Activated CD4-positive, alpha-beta T cell treated with anti-CD3 and anti-CD28 coated beads, Interleukin-2, Interleukin-4, amounts not matched to agents 100 ng/mL and 50 ng/mL, durations not matched to agents 16 hours and 8 hours (primary cell): ENCODE results near the gene PAX3.

Experiments
- DNase-seq: peaks from one replicate; pipeline ENCODE4 v3.0.0-alpha.2; 2020; ENCODE audit warnings: low spot score

The PAX3 gene

GRCh38 chr2:222310747-222311318 lies 12.0 kb upstream of the PAX3 start:
- DNase-seq: no peak

DNA sequence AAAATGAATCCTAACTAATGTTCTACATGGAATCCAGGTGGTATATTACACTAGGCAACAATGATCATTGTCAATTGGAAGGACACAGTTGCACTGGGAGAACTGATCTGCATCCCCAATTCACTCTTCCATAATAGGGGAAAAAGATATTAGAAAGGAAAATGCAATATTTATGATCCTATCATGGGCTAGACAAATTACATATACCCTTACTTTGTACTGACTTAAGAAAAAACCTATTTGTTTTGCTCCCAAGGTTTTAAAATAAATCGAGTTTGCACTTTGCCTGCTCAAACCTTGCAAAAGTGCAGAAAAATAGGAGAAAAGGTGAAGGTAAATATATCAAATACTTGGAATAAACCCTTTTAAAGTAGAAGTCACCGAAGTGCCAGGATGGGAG lies 11.0 kb upstream of the PAX3 start:
- no peak for DNase-seq

DNA sequence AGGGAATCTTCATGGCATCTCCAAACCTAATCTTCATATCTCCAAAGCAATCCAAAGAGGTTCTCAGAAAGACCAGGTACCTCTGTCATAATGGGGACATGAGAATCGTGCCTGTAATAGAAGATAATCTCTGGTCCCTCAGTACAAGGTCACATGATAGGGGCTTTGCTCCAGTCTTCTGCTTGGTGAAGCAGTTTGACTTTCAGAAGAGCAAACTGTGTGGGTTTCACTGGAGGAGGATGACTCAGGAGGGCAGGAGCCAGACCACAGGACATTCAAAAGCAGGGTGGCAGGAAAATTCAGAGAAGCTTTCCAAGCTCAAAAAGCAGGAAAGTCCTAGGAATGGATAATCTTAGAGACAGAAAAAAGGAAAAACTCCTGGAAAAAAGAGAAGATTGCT lies 10.6 kb upstream of the PAX3 start:
- no peak for DNase-seq

GRCh38 chr2:222307978-222308730 lies 9.4 kb upstream of the PAX3 start:
- no peak for DNase-seq

DNA sequence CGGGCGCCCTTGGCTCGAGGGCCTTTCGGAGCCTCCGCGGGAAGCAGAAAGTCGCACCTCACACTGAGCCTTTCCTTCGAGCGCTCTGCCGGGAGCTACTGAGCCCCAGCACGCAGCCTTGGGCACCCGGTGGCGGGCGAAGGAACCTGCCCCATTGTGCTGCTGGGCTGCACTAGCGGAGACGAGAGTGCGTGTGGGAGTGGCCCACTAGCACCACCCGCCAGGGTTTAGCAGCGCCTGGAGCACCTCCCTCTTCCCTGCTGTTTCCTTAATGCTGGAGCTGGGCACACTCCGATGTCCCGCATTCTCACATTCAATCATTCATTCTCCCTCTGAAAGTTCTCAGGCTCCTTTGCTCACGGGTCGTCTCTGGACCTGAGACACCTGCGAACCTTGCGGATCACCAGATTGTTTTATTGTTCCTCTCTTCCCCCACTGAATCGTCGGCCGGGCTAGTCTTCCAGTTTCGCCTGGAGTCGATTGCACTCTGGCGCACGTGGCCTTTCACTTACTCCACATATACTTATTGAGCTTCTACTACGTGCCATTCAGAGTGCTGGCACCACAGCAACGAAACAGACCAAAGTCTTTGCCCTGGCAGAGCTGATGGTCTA lies 8.5 kb upstream of the PAX3 start:
- no peak for DNase-seq

DNA sequence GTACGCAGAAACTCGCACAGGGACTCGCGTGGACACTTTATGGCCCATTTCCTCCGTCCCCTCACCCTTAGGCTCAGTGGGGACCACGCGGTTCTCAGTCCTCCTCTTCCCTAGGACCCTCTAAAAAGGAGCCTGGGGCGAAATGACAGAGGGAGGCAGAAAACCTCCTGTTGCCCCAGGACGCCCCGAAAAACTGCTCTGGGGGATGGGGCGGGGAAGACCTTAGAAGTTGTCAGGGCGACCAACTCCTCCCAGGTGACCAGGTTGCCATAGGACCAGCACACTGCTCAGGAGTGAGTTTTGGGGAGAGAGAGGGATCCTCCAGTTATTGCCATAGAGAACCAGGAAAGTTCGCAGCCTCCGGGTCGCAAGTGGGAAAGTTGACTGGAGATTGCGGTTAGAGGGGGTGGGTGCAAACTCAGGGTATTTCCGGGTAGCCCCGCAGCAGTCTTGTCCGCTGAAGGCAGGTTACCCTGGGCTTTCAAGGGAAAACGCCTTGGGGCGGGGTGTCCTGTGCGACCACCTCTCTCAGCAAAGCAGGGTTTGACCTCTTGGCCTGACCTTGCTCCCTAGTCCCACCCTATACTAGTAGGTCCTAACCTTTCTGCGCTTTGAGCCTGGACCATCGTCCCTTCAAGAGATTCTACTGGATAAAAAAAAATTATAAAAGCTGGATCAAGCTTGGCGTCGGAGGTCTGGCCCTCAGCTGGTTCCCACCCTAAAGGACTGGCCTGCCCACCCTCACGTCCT lies 7.8 kb upstream of the PAX3 start:
- no peak for DNase-seq

DNA sequence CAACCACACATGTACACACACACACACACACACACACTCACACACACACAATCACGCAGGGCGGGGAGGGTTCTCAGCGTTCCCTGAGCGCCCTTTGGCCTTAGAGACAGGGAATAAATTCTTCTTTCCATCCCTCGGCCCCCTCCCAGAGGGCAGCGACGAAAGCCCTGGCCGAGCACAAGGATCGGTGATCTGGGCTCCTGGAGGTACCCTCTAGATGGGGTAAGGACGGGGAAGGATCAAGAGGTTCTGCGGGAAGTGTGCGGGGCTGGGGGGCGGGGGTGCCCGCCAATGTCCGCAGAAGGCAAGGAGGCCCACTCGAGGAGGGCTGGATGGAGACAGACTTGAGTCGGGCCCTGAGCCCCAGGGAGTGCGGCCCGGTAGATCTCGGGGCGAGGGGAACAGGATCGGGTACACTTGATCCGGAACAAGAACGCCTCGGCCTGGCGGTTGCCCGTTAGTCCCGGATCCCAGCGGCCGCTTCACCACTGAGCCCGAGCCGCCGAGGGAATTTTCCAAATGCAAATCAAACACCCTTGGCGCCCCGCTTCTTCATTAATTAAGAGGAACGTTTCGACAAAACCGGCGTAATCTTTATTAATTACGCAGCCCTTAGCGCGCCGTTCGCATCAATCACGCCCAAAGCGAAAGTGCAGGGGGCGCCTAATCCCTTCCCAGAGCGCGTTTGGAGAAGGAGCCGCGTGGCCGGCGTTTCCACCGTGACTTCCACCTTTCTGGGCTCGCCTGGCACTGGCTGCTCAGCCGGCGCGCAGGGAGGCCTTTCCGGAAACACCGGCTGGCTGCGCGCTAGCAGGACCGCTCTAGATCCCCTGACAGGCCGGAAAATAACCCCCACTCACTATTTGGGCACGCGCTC lies 7.0 kb upstream of the PAX3 start:
- DNase-seq: no peak

GRCh38 chr2:222304737-222305515 lies 6.1 kb upstream of the PAX3 start:
- no peak for DNase-seq

DNA sequence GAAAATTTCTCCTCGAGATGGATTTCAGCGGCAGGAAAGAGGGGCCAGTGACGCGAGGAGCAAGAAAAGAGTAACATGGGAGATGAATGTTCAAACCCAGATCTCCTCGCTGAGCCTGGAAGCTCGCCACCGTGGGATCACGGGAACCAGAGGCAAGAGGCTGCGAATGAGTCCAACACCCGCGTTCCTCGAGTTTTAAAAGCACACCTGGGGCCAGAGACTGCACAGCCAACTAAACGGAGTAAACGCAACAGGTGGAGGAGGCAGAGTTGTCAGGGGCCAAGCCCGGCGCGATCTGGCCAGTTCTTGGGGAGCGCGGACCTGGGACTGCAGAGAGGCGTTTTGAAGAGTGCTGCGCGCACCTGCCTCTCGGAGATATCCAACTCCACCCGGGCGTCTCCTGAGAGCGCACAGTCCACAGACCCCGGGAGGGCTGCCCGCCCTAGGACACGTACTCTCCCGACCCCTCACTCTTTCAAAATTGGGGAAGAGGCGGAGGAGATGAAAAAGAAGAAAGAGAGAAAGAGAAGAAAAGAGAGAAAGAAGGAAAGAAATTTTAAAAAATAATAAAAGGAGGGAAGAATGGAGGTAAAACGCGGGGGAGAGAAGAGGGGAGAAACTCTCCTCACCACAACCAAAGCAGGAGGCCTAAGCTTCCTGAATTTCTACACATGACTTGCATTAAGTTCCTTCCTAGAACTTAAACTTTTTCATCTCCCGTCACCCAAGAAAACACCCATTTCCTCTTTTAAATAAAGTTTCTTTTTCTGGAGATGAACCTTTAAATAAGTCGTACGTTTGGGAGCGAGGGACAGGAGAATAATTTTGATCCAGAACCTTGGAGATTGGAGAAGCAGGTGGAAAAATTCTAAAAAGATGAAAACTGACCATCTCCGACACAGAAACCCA lies 5.3 kb upstream of the PAX3 start:
- no peak for DNase-seq

GRCh38 chr2:222303045-222303827 lies 4.4 kb upstream of the PAX3 start:
- no peak for DNase-seq

DNA sequence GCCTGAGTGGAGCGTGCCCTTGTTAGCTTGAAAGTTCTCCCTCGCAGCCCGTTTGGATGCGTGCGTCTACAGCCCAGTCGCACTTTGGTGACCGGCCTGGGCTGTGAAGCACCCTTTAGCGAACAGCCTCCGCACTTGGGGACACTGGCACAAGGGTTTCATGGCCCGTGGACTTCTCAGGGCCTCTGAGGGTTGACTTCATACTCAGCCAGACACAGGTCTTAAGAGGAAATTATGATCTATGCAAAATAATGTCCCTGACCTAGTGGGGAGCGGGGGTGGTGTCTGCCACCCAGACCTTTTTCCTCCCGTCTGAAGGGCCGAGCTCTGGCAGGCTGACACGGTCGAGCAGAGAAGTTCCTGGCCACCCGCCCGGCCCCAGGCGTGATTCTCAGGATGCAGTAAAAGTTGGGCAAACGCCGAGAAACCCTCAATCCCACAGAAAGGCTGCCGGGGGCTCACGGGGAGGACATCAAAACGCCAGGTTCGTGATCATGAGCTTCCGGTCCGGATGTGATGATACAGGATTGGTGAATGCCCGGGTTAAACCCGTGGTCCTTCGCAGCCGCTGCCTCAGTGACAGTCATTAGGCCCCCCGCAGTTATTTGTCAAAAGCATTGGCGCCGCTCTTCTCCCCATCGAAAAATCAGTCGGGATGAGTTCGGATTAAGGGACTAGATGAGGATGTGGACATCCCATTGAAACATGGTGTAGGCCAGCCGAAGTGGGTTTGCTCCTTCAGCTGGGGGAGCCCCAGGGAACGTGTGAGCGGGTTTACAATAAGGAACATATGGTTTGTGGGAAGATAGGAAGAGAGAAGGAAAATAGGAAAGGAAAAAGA lies 3.6 kb upstream of the PAX3 start:
- no peak for DNase-seq

DNA sequence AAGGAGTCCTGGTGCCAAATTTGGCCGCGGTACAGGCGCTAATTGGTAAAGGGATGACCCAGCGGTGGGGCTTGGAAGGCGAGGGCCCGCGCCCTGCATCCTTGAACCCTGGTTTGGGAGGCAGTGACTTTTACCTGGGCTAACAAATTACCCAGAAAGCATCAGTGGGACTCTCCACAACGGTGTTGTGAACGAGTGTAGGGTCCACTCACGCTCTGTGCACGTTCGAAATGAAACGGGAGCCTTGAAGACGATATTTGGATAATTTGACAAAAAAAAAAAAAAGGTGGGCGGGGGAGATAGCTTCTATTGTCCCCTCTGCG lies 3.0 kb upstream of the PAX3 start:
- no peak for DNase-seq

DNA sequence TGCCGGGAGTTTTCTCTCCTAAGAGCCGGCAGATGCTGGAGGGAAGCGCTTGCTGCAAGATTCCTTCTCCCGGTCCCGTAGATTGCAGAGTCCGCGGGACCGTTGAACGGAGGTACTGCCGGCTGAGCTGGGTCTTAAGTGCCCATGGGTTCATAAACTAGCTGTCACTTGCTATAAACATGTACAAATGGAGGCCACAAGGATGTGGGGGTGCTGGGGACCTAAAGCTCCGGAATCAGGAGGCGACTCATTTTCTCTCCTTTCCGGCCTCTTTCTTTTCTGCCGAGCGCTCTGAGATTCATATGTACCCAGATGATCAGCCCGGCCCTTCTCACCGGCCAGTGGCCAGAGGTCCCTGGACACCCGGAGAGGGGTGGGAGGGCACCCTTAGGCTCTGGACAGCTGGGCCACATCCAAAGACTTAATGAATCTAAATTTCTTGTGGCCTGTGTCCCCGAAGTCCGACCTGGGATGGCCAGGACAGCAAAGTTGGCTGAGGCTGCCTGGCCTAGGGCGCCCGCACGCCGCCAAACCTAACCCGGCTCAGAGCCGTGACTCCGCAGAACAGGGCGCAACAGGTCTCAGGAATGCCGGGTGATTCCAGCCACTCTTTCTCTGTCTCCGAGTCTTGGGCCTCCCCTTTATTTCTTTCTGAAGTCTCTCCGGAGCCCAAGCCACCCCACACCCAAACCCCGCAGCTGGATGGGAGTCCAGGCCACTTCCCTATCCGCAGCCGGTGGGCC lies 2.4 kb upstream of the PAX3 start:
- no peak for DNase-seq

DNA sequence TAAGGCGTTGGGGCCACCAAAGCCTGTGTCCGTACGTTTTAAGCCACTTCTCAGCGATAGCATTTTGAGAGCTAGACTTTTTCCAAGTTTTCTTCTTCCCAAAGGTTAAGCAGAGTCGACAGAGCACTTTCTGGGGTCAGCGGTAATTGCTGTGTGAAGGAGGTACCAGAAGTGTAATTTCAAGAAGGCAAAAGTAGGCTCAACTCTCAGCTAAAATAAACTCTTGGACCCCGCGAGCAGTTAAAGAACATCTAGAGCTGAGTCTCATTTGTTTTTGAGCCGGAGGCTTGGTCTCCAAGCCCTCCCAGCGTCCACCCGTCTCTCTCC lies 1.9 kb upstream of the PAX3 start:
- DNase-seq: no peak

GRCh38 chr2:222299906-222300725 lies 1.3 kb upstream of the PAX3 start:
- DNase-seq: no peak

GRCh38 chr2:222298001-222298310 lies 842 bp downstream of the PAX3 start:
- no peak for DNase-seq

GRCh38 chr2:222297600-222297935 lies 1.2 kb downstream of the PAX3 start:
- DNase-seq: no peak
